Astrocyte of the cerebellum (primary cell): ENCODE results near the gene OR6V1.

ENCODE experiments used
- DNase-seq: peaks from one replicate; pipeline ENCODE4 v3.0.0-alpha.2; 2011; ENCODE audit warnings: low read depth
- H3K4me3 ChIP-seq: 2 replicates; pipeline ENCODE4 v1.5.1; 2011; ENCODE audit warnings: mild to moderate bottlenecking, low read depth, low read length, moderate library complexity
- CTCF ChIP-seq: IDR thresholded peaks from 2 replicates; pipeline ENCODE4 v1.5.1; 2012; ENCODE audit warnings: low read length, low read depth, moderate library complexity, mild to moderate bottlenecking; ENCODE audit errors: missing control alignments
- in situ Hi-C: cut with HindIII; loops from 2 replicates; pipeline ENCODE4 v1.10.0; 2017; ENCODE audit warnings: low sequenced_read_pairs

OR6V1 gene

GRCh38 chr7:143041346-143041745 lies 10.8 kb upstream of the OR6V1 start:
- no peak for TF ChIP-seq CTCF
- H3K4me3 ChIP-seq: no peak overlapping the region
- in situ Hi-C loops: no loop called here
- DNase-seq: no peak

- no peak overlapping the region for H3K4me3 ChIP-seq
- no peak for DNase-seq
- in situ Hi-C loops: no loop called here
- TF ChIP-seq CTCF: no peak
Observed at GRCh38 chr7:143042159-143042789, 9.9 kb upstream of the OR6V1 start.

- no peak for DNase-seq
- no peak for TF ChIP-seq CTCF
- in situ Hi-C loops: no loop called here
- no peak overlapping the region for H3K4me3 ChIP-seq
Observed at GRCh38 chr7:143042790-143043271, 9.3 kb upstream of the OR6V1 start.

GRCh38 chr7:143043391-143043790 lies 8.8 kb upstream of the OR6V1 start:
- TF ChIP-seq CTCF: no peak
- no peak for DNase-seq
- in situ Hi-C loops: no loop called here
- H3K4me3 ChIP-seq: no peak overlapping the region

GRCh38 chr7:143046426-143046851 lies 5.7 kb upstream of the OR6V1 start:
- H3K4me3 ChIP-seq: no peak overlapping the region
- no peak for DNase-seq
- in situ Hi-C loops: no loop called here
- no peak for TF ChIP-seq CTCF

- DNase-seq: no peak
- in situ Hi-C loops: no loop called here
Observed at GRCh38 chr7:143047326-143047725, 4.8 kb upstream of the OR6V1 start.

More at GRCh38 chr7:143047326-143047725, 4.8 kb upstream of the OR6V1 start:
- TF ChIP-seq CTCF: no peak
- H3K4me3 ChIP-seq: no peak overlapping the region
